Measurements from ENCODE around the gene NELL1.

Gene NELL1

DNA sequence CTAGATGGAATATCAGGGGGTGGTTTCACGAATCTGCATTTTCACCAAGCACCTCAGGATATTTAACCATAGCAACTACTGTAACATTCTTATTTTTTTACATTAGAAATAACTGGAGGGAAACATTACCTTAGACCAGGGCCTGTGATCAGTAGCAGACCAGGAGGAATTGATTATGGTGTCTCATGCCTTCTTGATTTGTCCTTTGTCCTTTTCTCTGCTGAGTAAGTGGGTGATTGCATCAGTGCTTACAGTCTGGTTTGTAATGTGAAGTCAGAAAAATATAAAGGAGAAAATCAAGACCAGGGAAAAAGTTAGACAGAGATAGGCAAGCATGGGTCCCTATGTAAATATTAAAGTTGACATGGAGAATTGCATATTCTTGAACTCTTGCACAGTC, 703.3 kb downstream of the NELL1 start:
- H3K36me3 ChIP-seq (replicated peaks) = no peaks in the 10 kb centered on the region
- DNase-seq = no peak
- no peaks in the 10 kb centered on the region for H3K27me3 ChIP-seq (replicated peaks)
- no peak overlapping the region for H3K4me3 ChIP-seq (ENCODE audit: low read depth, low read length)
- no peak overlapping the region for H3K27ac ChIP-seq
- in situ Hi-C loops (cut with HindIII; ENCODE audit: low pct_ligation_motif_present, low sequenced_read_pairs) = no loop called here
- TF ChIP-seq, protein P1, sequence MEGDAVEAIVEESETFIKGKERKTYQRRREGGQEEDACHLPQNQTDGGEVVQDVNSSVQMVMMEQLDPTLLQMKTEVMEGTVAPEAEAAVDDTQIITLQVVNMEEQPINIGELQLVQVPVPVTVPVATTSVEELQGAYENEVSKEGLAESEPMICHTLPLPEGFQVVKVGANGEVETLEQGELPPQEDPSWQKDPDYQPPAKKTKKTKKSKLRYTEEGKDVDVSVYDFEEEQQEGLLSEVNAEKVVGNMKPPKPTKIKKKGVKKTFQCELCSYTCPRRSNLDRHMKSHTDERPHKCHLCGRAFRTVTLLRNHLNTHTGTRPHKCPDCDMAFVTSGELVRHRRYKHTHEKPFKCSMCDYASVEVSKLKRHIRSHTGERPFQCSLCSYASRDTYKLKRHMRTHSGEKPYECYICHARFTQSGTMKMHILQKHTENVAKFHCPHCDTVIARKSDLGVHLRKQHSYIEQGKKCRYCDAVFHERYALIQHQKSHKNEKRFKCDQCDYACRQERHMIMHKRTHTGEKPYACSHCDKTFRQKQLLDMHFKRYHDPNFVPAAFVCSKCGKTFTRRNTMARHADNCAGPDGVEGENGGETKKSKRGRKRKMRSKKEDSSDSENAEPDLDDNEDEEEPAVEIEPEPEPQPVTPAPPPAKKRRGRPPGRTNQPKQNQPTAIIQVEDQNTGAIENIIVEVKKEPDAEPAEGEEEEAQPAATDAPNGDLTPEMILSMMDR (IDR thresholded peaks at IDR 0.05; ENCODE audit: low read depth, low read length, missing control alignments) = no peak

DNA sequence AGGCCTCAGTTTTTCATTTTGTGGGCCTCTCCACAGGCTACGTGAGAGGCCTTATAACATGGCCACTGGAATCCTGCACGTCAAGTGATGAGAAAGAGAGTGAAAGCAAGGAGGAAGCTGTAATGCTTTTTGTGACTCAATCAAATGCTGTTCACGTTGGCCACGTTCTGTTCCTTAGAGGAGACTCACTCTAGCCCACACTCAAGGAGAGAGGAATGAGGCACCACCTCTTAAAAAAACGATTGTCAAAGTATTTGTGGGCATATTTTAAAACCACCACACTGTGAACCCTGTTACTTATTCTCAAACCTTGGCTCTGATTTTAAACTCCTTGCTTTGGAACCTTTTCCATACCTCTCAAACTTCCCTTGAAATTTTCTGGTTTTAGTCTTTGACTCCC, 705.0 kb downstream of the NELL1 start:
- H3K27me3 ChIP-seq (replicated peaks) = no peaks in the 10 kb centered on the region
- TF ChIP-seq, protein P1 (IDR thresholded peaks at IDR 0.05; ENCODE audit: low read depth, low read length, missing control alignments) = no peak
- in situ Hi-C loops (cut with HindIII; ENCODE audit: low pct_ligation_motif_present, low sequenced_read_pairs) = no loop called here
- no peak overlapping the region for H3K4me3 ChIP-seq (ENCODE audit: low read depth, low read length)
- no peaks in the 10 kb centered on the region for H3K36me3 ChIP-seq (replicated peaks)
- no peak overlapping the region for H3K27ac ChIP-seq
- no peak for DNase-seq

DNA sequence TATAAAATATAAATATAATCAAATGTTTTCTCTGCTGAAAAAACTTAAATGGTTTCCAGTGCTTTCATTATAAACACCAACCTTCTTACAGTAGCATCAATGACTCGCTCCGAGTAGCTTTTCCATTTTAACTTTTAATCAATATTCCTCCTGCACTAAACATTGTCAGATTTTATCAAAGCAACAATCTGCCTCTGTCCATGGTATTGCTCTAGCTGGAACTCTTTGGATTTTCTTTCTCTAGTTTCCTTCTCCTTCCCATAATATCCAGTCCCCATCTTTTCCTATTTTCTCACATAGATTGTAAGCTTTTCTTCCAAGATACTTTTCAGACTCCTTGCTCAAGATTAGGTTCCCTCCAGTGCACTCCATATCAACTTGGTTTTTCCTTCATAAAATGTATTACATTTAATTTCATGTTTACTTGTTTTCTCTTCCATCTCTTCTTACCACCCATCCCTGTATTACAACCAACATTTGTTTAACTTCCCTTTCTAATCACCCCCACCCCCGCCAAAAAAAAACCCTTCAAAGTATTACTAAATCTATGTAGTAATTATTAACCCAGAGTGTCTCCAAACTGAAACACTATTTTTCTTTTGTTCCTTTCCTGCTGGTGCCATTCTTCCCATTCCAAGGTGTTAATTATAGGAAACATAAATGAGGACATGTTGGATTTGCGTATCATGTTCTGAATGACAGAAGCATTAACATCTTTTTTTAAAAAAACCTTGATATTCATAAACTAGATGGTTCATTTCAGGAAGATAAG, 716.5 kb downstream of the NELL1 start:
- in situ Hi-C loops (cut with HindIII; ENCODE audit: low pct_ligation_motif_present, low sequenced_read_pairs) = no loop called here
- Histone ChIP-seq H3K27me3 (replicated peaks) (no peaks in the 10 kb centered on the region), H3K36me3 (replicated peaks) (no peaks in the 10 kb centered on the region), H3K27ac (no peak overlapping the region), H3K4me3 (ENCODE audit: low read depth, low read length) (no peak overlapping the region)
- no peak for DNase-seq
- TF ChIP-seq, protein P1 (IDR thresholded peaks at IDR 0.05; ENCODE audit: low read depth, low read length, missing control alignments) = no peak

DNA sequence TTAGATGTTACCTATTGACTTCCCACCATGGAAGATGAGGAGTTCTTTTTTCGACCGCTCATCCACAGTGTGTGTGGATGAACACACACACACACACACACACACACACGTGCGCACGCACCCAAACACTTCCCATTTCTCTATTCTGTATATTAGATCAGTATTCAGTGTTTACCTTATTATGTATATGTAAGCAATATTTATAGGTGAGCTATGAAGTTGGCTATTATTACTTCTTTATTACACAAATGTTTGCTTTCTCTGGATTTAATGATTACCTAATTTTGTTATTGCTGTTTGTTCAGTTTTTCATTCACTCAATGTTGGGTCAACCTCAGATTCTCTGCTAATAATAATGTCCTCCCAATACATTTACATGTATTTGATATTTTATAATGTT, 721.0 kb downstream of the NELL1 start:
- in situ Hi-C loops (cut with HindIII; ENCODE audit: low pct_ligation_motif_present, low sequenced_read_pairs) = no loop called here
- TF ChIP-seq, protein P1 (IDR thresholded peaks at IDR 0.05; ENCODE audit: low read depth, low read length, missing control alignments) = no peak
- DNase-seq = no peak

DNA sequence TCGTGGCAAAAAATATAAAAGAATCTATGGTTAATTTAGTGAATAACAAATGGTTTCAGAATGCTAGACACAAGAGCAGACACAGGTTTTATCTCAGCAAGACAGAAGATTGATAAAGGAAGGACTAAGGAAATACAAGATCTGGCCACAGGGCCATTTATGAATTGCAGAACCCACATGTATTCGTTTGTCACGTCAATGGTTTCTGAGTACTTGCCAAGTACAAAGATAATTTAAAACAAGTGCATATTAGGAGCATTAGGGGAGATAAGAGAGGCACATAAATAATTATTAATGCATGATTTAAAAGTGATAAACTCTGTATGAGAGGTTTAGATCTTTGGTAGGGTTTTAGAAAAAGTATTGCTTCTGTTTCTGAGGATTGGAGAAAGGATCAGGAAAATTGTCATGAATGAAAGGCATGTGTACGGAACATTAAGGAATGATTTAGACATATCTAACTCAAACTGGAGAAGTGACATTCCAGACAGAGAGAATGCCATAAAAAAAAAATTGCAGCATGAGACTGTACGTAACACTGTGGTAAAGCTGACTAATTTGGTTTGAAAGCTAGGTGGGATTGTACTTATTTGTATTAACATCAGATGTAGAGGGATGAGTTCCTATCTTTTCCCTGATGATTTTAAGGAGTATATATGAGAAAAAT, 727.1 kb downstream of the NELL1 start:
- no peak overlapping the region for H3K27ac ChIP-seq
- in situ Hi-C loops (cut with HindIII; ENCODE audit: low pct_ligation_motif_present, low sequenced_read_pairs) = no loop called here
- TF ChIP-seq, protein P1 (IDR thresholded peaks at IDR 0.05; ENCODE audit: low read depth, low read length, missing control alignments) = no peak
- no peaks in the 10 kb centered on the region for H3K27me3 ChIP-seq (replicated peaks)
- no peaks in the 10 kb centered on the region for H3K36me3 ChIP-seq (replicated peaks)
- DNase-seq = no peak
- H3K4me3 ChIP-seq (ENCODE audit: low read depth, low read length) = no peak overlapping the region

More for the DNA sequence above, 721.0 kb downstream of the NELL1 start:
- Histone ChIP-seq H3K4me3 (ENCODE audit: low read depth, low read length) (no peak overlapping the region), H3K36me3 (replicated peaks) (no peaks in the 10 kb centered on the region), H3K27ac (no peak overlapping the region), H3K27me3 (replicated peaks) (no peaks in the 10 kb centered on the region)

Measured in brain microvascular endothelial cell (primary cell).